Effector CD4-positive, alpha-beta T cell (primary cell): ENCODE data around the gene PHLDA3.

Experiments
- DNase-seq: peaks from one replicate; pipeline ENCODE4 v3.0.0-alpha.2; 2020

The PHLDA3 gene

GRCh38 chr1:201426479-201427310 lies 42.3 kb downstream of the PHLDA3 start:
- no peak for DNase-seq

- DNase-seq = no peak
Measured at GRCh38 chr1:201424146-201424545, 44.8 kb downstream of the PHLDA3 start.

GRCh38 chr1:201423655-201424054 lies 45.3 kb downstream of the PHLDA3 start:
- no peak for DNase-seq

- DNase-seq = no peak
Measured at GRCh38 chr1:201422436-201423030, 46.5 kb downstream of the PHLDA3 start.

- DNase-seq = no peak
Measured at GRCh38 chr1:201422026-201422425, 47.0 kb downstream of the PHLDA3 start.

GRCh38 chr1:201421041-201421440 lies 47.9 kb downstream of the PHLDA3 start:
- DNase-seq = no peak

GRCh38 chr1:201420608-201421002 lies 48.4 kb downstream of the PHLDA3 start:
- no peak for DNase-seq

GRCh38 chr1:201419746-201420607 lies 49.0 kb downstream of the PHLDA3 start:
- DNase-seq = no peak

- DNase-seq = no peak
Measured at GRCh38 chr1:201419256-201419655, 49.7 kb downstream of the PHLDA3 start.

GRCh38 chr1:201418461-201418860 lies 50.5 kb downstream of the PHLDA3 start:
- DNase-seq = no peak
